ENCODE data around the gene CLCN7.

DNA sequence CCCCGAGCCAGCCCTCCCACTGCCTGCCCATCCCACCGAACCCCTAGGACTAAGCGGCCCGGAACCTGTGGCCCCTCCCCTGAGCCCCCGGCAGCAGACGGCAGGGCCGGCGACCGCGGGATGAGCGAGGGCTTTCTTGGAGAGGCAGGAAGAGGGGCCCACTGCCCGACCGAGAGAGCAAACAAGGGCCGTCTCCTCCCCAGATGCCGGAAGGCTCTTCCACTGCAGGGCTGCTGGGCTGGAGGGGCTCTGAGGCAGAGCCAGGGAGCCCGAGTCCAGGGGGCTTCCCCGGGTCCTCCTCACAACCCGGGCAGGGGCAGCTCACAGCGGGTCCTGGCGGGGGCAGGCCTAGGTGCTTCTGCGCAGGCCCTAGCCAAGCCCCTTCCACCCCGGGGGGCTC lies 41.1 kb downstream of the CLCN7 start:
- TF ChIP-seq POLR2AphosphoS5 (IDR thresholded peaks at IDR 0.05), result no peak
- TF ChIP-seq, protein P1, sequence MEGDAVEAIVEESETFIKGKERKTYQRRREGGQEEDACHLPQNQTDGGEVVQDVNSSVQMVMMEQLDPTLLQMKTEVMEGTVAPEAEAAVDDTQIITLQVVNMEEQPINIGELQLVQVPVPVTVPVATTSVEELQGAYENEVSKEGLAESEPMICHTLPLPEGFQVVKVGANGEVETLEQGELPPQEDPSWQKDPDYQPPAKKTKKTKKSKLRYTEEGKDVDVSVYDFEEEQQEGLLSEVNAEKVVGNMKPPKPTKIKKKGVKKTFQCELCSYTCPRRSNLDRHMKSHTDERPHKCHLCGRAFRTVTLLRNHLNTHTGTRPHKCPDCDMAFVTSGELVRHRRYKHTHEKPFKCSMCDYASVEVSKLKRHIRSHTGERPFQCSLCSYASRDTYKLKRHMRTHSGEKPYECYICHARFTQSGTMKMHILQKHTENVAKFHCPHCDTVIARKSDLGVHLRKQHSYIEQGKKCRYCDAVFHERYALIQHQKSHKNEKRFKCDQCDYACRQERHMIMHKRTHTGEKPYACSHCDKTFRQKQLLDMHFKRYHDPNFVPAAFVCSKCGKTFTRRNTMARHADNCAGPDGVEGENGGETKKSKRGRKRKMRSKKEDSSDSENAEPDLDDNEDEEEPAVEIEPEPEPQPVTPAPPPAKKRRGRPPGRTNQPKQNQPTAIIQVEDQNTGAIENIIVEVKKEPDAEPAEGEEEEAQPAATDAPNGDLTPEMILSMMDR (IDR thresholded peaks at IDR 0.05), result no peak

Measured in prostate gland (tissue), 2 donors.